ENCODE results near the gene ITPA. TPM values are rescaled to one million over a fixed set of nuclear protein-coding genes. Genes with fewer than 3 reads are reported as not detected.

The ITPA gene
- 10 to 100 TPM; 44.3 to 44.4 TPM for total RNA-seq

DNA sequence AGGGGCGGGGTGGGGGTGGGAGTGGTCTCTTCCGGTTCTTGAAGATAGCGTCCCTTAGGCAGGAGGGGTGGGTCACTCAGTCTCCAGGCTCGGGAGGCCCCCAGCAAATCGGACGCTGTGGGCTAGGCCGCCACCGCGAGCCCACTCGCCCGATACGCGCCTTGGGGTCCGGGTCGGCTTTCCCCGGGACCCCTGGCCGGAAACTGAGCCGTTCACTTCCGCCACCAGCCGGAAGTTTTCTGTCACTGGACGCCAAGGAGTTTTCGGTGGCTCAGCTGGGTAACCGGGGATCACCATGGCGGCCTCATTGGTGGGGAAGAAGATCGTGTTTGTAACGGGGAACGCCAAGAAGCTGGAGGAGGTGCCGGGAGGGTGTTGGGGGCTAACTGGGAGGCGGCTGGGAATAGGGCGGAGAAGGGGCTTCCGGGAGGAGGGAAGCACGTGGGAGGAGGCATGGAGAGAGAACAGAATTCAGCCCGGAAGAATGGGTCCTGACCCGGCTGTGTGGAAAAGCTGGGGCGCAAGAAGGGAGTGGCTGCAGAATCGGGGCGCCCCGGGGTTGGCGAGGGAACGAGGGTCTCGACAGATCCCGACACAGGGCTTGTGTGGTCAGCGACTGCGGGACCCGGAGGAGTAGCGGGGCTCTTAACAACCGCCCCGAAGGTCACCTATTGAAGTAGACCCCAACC is at the start of gene ITPA:
Gene ITPA (plus strand): TSS at position 242 of the 689 bp plus-strand sequence. CDS start 54 bp downstream, at position 296.
- POLR2A ChIA-PET, result interaction anchor here (0.5 to 3.7 kb wide), 8 partner anchors 10 to 531 kb away, joined by 3 to 15 read pairs (median 4); partner anchors contain the start of genes FASTKD5, SLC4A11 and UBOX5
- peak within 1 kb of the TSS; percentile 88 for H3K4me3 Mint-ChIP-seq
- DNase-seq (peak; percentile 72), ATAC-seq (ENCODE audit: low read depth) (peak; percentile 45)
- peak within 1 kb of the TSS; percentile 92 for H3K27ac Mint-ChIP-seq
- H3K9me3 Mint-ChIP-seq, result no peaks in the 10 kb centered on the region
- H3K36me3 Mint-ChIP-seq, result peaks cover 6% of the 10 kb centered on the region
- H3K4me1 Mint-ChIP-seq, result peaks cover 14% of the 10 kb centered on the region
- no peaks in the 10 kb centered on the region for H3K27me3 Mint-ChIP-seq

DNA sequence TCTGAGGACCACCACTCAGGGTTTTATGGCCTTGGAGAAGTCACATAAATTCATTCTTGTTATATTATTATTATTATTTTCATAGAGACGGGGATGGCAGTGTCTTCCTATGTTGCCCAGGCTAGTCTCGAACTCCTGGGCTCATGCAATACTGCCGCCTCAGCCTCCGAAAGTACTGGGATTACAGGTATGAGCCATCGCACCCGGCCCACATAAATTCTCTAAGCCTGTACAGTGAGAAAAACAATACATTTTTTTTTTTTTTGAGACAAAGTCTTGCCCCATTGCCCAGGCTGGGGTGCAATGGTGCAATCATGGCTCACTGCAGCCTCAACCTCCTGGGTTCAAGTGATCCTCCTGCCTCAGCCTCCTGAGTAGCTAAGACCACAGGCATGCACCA is 48.9 kb upstream of the ITPA start:
- Mint-ChIP-seq H3K4me3 (no peak overlapping the region), H3K27ac (no peak overlapping the region), H3K36me3 (no peaks in the 10 kb centered on the region), H3K27me3 (peaks cover 2% of the 10 kb centered on the region), H3K9me3 (no peaks in the 10 kb centered on the region), H3K4me1 (peaks cover 31% of the 10 kb centered on the region)
- ATAC-seq (ENCODE audit: low read depth), result no peak
- DNase-seq, result no peak
- POLR2A ChIA-PET, result interaction anchor here (0.6 to 3.0 kb wide), 6 partner anchors 12 to 169 kb away, joined by 3 to 9 read pairs (median 4); partner anchors contain the start of genes ITPA and LZTS3

DNA sequence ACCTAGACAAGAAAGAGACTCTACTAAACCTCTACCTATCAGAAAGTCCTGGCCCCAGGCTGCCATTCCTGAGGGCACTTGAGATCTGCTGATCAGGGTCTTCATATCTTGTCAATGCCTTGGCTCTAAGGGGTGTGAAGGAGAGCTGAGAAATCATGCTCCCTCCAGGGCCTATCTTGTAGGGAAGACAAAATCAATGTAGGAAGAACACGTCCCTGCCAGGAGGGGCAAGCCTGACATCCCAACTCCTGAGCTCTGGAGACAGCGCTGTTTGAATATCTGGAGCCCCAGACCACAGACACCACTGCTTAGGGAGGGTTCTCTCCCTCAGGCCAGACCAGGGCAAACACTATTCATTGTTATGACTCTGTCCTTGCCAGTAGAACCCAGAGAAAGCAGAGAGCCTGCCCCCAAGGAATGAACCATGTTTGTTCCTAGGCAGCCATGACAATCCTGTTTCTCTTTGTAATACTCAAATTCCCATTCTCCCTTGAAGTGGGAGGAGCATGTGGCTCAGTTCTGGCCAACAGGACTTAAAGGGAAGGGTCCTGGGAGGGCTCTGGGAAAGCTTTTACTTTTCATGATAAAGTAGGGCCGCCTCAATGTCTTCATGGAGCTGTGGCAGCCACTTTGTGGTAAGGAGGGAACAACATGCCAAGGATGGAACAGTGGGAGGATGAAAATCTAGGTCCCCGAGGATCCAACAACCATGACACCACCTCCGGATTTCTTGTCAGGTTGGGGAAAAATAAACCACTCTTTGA is 47.8 kb upstream of the ITPA start:
- H3K4me3 Mint-ChIP-seq, result no peak overlapping the region
- H3K27ac Mint-ChIP-seq, result peak overlapping the region; percentile 15
- no peaks in the 10 kb centered on the region for H3K9me3 Mint-ChIP-seq
- POLR2A ChIA-PET, result interaction anchor here (0.6 to 3.0 kb wide), 5 partner anchors 11 to 55 kb away, joined by 3 to 8 read pairs (median 3); partner anchors contain the start of gene ITPA
- H3K36me3 Mint-ChIP-seq, result no peaks in the 10 kb centered on the region
- peaks cover 2% of the 10 kb centered on the region for H3K27me3 Mint-ChIP-seq
- DNase-seq, result no peak
- H3K4me1 Mint-ChIP-seq, result peaks cover 24% of the 10 kb centered on the region
- ATAC-seq (ENCODE audit: low read depth), result no peak

GRCh38 chr20:3162080-3162611 is 47.2 kb upstream of the ITPA start:
- Mint-ChIP-seq H3K4me1 (peaks cover 18% of the 10 kb centered on the region), H3K4me3 (no peak overlapping the region), H3K27me3 (peaks cover 2% of the 10 kb centered on the region), H3K36me3 (no peaks in the 10 kb centered on the region), H3K9me3 (no peaks in the 10 kb centered on the region), H3K27ac (no peak overlapping the region)
- POLR2A ChIA-PET, result interaction anchor here (1.0 kb wide), 1 partner anchor 10 kb away, joined by 3 read pairs; no protein-coding TSS in a partner anchor
- DNase-seq (no peak), ATAC-seq (ENCODE audit: low read depth) (no peak)

GRCh38 chr20:3163099-3164042 is 45.9 kb upstream of the ITPA start:
- no peak overlapping the region for H3K4me3 Mint-ChIP-seq
- no peaks in the 10 kb centered on the region for H3K36me3 Mint-ChIP-seq
- ATAC-seq (ENCODE audit: low read depth), result no peak
- no peak for DNase-seq
- H3K9me3 Mint-ChIP-seq, result no peaks in the 10 kb centered on the region
- POLR2A ChIA-PET, result no interaction called here
- no peak overlapping the region for H3K27ac Mint-ChIP-seq
- peaks cover 7% of the 10 kb centered on the region for H3K27me3 Mint-ChIP-seq
- peaks cover 7% of the 10 kb centered on the region for H3K4me1 Mint-ChIP-seq

- Mint-ChIP-seq H3K9me3 (no peaks in the 10 kb centered on the region), H3K27ac (no peak overlapping the region), H3K36me3 (no peaks in the 10 kb centered on the region), H3K4me3 (no peak overlapping the region), H3K27me3 (peaks cover 16% of the 10 kb centered on the region), H3K4me1 (peaks cover 1% of the 10 kb centered on the region)
- ATAC-seq (ENCODE audit: low read depth), result no peak
- no peak for DNase-seq
- POLR2A ChIA-PET, result no interaction called here
These were observed 45.1 kb upstream of the ITPA start for GRCh38 chr20:3164043-3164762.

DNA sequence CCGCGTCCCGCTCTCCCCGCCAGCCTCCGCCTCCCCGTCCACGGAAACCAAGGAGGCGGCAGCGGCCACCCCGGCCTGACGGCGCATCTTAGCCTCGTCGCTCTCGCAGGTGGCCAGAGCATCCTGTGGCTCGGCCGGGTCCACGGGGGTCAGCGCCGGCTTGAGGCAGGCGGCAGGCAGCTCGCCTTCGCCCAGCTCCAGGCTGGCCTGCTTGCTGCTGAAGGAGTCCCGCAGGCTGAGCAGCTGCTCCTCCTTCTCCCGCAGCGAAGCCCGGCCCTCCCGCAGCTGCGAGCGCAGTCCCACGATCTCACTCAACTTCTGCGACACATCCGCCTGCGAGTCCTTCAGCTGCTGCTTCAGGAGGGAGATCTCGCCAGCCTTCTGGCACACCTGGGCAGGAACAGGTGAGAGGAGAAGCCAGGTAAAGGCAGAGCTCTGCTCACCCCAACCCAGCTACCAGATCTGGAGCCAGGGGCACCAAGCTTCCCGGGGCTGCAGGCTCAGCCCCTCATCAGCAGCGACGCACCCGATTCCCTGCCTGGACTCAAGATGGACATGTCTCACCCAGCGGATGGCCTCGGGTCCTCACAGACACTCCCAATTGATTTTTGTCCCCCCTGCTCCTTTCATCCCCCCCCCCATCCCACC is 44.4 kb upstream of the ITPA start:
- Mint-ChIP-seq H3K27ac (no peak overlapping the region), H3K27me3 (peaks cover 18% of the 10 kb centered on the region), H3K36me3 (no peaks in the 10 kb centered on the region), H3K4me3 (no peak overlapping the region), H3K4me1 (no peaks in the 10 kb centered on the region), H3K9me3 (no peaks in the 10 kb centered on the region)
- ATAC-seq (ENCODE audit: low read depth) (no peak), DNase-seq (no peak)
- POLR2A ChIA-PET, result no interaction called here

DNA sequence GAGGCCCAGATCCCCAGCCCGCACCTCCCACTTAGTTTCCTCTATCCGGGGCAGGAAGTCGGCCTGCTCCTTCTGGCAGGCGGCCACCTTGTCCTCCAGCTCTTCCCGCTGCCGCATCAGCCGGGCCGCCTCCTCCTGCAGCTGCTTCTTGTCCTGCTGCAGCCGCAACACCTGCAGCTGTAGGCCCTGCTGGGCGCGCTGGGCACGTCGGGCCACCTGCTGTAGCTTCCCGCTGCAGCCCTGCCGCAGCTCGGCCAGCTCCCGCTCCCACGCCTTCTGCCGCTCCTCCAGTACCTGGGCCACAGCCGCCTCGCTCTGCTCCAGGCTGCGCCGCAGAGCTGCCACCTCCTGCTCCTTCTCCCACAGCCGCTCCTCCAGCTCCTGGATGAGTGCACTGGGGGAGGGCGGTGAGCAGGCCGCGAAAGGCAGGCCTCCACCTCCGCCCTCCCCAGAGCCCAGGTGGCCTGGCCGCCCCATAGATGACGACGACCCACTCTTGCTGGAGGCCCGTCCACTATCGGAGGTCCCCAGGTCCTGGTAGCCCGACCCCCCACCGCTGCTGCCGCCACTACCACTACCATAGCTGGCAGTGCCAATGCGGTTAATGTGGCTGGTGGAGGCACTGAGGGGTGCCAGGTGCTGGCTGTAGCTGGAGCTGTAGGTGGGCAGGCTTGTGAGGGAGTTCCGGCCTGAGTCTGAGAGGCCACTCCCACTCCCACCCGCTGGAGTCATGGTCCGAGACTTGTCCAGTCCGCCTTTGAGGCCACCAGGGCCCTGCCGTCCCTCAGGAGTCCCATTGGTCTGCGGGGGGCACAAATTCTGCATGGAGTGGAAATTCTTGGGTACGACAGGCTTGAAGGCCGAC is 43.6 kb upstream of the ITPA start:
- H3K9me3 Mint-ChIP-seq, result no peaks in the 10 kb centered on the region
- H3K4me3 Mint-ChIP-seq, result no peak overlapping the region

DNA sequence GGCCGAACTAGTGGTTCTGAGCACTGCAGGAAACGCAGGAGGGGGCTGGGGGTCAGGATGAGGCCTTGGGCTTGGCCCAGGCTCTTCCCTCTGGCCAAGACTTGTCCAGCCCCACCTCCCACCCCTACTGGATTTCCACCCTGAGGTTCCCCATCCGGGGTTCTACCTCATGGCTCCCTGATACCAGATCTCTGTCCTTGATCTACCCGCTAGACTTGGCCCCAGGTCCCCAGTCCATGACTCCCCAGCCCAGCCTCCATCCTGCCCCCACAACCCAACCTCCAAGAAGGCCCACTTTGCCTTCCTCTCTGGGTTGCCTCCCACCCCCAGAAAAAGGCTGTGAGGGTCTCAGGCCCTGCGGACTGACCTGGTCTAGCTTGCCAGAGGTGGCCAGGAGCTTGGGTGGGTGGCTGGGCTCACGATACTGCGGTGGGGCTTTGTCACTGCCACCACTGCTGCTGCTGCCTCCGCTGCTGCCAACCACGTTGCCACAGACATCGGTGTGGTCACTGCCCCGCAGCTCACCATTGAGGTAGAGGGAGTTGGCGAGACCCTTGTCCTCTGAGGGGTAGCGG is 42.9 kb upstream of the ITPA start:
- Mint-ChIP-seq H3K4me3 (no peak overlapping the region), H3K27me3 (peaks cover 18% of the 10 kb centered on the region), H3K4me1 (no peaks in the 10 kb centered on the region), H3K36me3 (no peaks in the 10 kb centered on the region), H3K9me3 (no peaks in the 10 kb centered on the region), H3K27ac (no peak overlapping the region)
- DNase-seq (no peak), ATAC-seq (ENCODE audit: low read depth) (no peak)
- POLR2A ChIA-PET, result no interaction called here

More for the DNA sequence above, 43.6 kb upstream of the ITPA start:
- POLR2A ChIA-PET, result no interaction called here
- peaks cover 18% of the 10 kb centered on the region for H3K27me3 Mint-ChIP-seq
- no peaks in the 10 kb centered on the region for H3K36me3 Mint-ChIP-seq
- H3K4me1 Mint-ChIP-seq, result no peaks in the 10 kb centered on the region
- ATAC-seq (ENCODE audit: low read depth) (no peak), DNase-seq (no peak)
- H3K27ac Mint-ChIP-seq, result no peak overlapping the region

DNA sequence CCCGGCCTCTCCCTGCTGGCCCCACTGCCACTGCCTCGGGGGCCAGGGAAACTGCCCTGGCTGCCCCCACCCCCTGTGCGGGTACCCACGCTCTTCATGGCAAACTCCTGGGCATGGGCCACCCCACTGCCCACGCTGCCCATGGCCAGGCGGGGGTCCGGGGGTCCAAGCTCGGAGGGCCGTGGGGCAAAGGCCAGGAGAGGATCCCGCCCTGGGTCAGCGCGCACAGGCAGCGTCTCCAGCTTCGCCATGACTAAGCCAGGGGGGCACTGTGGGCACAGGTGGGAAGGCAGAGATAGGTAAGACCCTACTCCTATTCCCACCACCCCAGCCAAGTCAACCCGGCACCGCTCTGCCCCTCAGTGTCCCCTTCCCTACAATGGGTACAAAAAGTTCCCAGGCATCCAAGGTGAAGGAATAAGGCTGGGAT is 42.4 kb upstream of the ITPA start:
- no peak for DNase-seq
- H3K4me1 Mint-ChIP-seq, result no peaks in the 10 kb centered on the region
- H3K36me3 Mint-ChIP-seq, result no peaks in the 10 kb centered on the region

DNA sequence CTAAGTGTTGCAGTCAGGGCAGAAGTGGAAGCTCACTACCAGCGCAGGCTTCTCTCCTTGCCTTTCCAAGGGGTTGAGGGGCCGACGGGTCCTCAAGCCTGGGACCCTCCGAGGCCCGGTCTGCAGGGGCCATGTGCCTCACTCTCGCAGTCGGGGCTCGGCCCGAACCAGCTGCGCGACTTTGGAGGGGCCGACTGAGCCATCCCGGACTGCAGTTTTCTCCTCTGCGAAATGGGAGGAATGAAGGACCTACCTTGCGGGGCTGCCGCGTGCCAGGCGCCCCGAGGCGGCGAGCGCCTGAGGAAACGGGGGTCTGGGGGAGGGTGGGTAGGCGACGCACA is 41.6 kb upstream of the ITPA start:
- Mint-ChIP-seq H3K4me1 (peaks cover 4% of the 10 kb centered on the region), H3K27me3 (peaks cover 29% of the 10 kb centered on the region), H3K27ac (no peak overlapping the region), H3K36me3 (no peaks in the 10 kb centered on the region), H3K4me3 (no peak overlapping the region), H3K9me3 (no peaks in the 10 kb centered on the region)
- POLR2A ChIA-PET, result no interaction called here
- DNase-seq (no peak), ATAC-seq (ENCODE audit: low read depth) (no peak)

More for the DNA sequence above, 42.4 kb upstream of the ITPA start:
- H3K27me3 Mint-ChIP-seq, result peaks cover 22% of the 10 kb centered on the region
- POLR2A ChIA-PET, result no interaction called here
- no peak for ATAC-seq (ENCODE audit: low read depth)
- no peak overlapping the region for H3K27ac Mint-ChIP-seq
- H3K4me3 Mint-ChIP-seq, result no peak overlapping the region
- H3K9me3 Mint-ChIP-seq, result no peaks in the 10 kb centered on the region

All from activated naive CD8-positive, alpha-beta T cell treated with anti-CD3 and anti-CD28 coated beads, Interleukin-2, amount 10 ng/mL, durations not matched to agents 7 days and 5 days (primary cell).